SU-DHL-6 (cell line): ENCODE measurements around the gene ZFAND3.

Experiments used
- H2AFZ ChIP-seq: fragments of 200-600 bp; sonication (generic); 2 replicates; pipeline ENCODE4 v1.6.1; 2014; ENCODE audit warnings: low read depth, mild to moderate bottlenecking, moderate library complexity, mixed read lengths, antibody characterized with exemption, low read length; ENCODE audit not compliant: severe bottlenecking
- H3F3A ChIP-seq: fragments of 200-600 bp; shearing (Covaris generic); 2 replicates; pipeline ENCODE4 v1.6.0; 2016; ENCODE audit warnings: antibody characterized with exemption, mild to moderate bottlenecking; ENCODE audit not compliant: insufficient read depth
- H3K27ac ChIP-seq: fragments of 200-600 bp; sonication (generic); 2 replicates; pipeline ENCODE4 v1.5.1; 2016; ENCODE audit warnings: low read depth, mild to moderate bottlenecking, low read length, moderate library complexity, mixed read lengths
- H3K27me3 ChIP-seq: fragments of 200-600 bp; sonication (generic), shearing (Covaris generic); 2 replicates; pipeline ENCODE4 v1.6.0; 2014; ENCODE audit warnings: mild to moderate bottlenecking, low read length
- H3K36me3 ChIP-seq: fragments of 200-600 bp; sonication (generic); 2 replicates; pipeline ENCODE4 v1.6.1; 2014; ENCODE audit warnings: mild to moderate bottlenecking, low read length, mixed read lengths
- H3K4me2 ChIP-seq: fragments of 300-600, 200-600 bp; shearing (Covaris generic), sonication (generic); 2 replicates; pipeline ENCODE4 v1.6.0; 2014; ENCODE audit warnings: low read length, low read depth, mild to moderate bottlenecking; ENCODE audit not compliant: poor library complexity, severe bottlenecking
- H3K4me3 ChIP-seq: fragments of 200-600 bp; sonication (generic); 2 replicates; pipeline ENCODE4 v1.5.1; 2014; ENCODE audit warnings: antibody characterized with exemption, low read length, mild to moderate bottlenecking, mixed read lengths; ENCODE audit not compliant: insufficient read depth, poor library complexity, severe bottlenecking
- H3K79me2 ChIP-seq: fragments of 200-600 bp; sonication (generic); 2 replicates; pipeline ENCODE4 v1.6.1; 2014; ENCODE audit warnings: mild to moderate bottlenecking, low read length, moderate library complexity; ENCODE audit not compliant: insufficient read depth
- H3K9ac ChIP-seq: fragments of 200-600 bp; sonication (generic); 2 replicates; pipeline ENCODE4 v1.7.0; 2014; ENCODE audit warnings: mild to moderate bottlenecking, low read length
- H3K9me2 ChIP-seq: fragments of 200-600 bp; sonication (generic); replicated peaks from 2 replicates; pipeline ENCODE4 v1.6.1; 2014; ENCODE audit warnings: low read length; ENCODE audit not compliant: insufficient read depth
- H3K9me3 ChIP-seq: fragments of 200-600 bp; sonication (generic); 2 replicates; pipeline ENCODE4 v1.6.1; 2014; ENCODE audit warnings: low read length, mixed read lengths; ENCODE audit not compliant: insufficient read depth
- H4K20me1 ChIP-seq: fragments of 200-600 bp; sonication (generic); 2 replicates; pipeline ENCODE4 v1.6.1; 2014; ENCODE audit warnings: low read depth, mild to moderate bottlenecking, antibody characterized with exemption, low read length, moderate library complexity, mixed read lengths
- EZH2phosphoT487 ChIP-seq: fragments of 200-600 bp; sonication (generic), shearing (Covaris generic); conservative IDR thresholded peaks from 2 replicates; pipeline ENCODE4 v1.6.1; 2018; ENCODE audit warnings: mild to moderate bottlenecking, antibody characterized with exemption, low read length, moderate library complexity, mixed read lengths
- TF ChIP-seq, protein P1 (sequence below): fragments of 200-600 bp; sonication (generic); IDR thresholded peaks from one replicate; pipeline ENCODE4 v1.5.1; 2017; ENCODE audit warnings: antibody characterized with exemption, mild to moderate bottlenecking, low read length, moderate library complexity; ENCODE audit not compliant: insufficient read depth, poor library complexity, severe bottlenecking

The ZFAND3 gene

DNA sequence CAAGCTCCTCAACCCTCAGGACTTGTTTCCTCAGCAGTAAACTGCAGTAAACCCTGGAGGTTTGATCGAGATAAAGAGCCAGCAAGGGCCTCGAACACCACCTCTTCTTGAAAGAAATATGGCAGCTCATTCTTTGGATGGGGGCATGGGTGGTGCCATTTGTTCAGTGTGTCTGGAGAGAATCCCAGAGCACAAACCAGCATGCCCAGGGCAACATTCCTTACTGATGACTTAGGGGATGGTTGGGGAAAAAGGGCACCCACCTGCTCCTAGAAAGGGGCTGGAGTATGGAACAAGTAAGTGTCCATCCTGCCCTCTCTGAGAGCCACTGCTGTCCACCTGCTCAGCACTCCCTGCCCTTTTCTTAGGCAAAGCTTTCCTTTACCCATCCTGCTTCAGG is 31.3 kb upstream of the ZFAND3 start:
- Histone ChIP-seq H4K20me1 (no peaks in the 10 kb centered on the region), H3K4me3 (no peak overlapping the region), H3K79me2 (no peaks in the 10 kb centered on the region), H3K27ac (no peak overlapping the region), H3K9me3 (no peaks in the 10 kb centered on the region), H3K36me3 (no peaks in the 10 kb centered on the region), H3K27me3 (no peaks in the 10 kb centered on the region), H3K9ac (no peak overlapping the region), H3K9me2 (no peaks in the 10 kb centered on the region), H3F3A (no peaks in the 10 kb centered on the region), H3K4me2 (no peak overlapping the region), H2AFZ (no peak overlapping the region)
- no peak for TF ChIP-seq EZH2phosphoT487
- TF ChIP-seq, protein P1, sequence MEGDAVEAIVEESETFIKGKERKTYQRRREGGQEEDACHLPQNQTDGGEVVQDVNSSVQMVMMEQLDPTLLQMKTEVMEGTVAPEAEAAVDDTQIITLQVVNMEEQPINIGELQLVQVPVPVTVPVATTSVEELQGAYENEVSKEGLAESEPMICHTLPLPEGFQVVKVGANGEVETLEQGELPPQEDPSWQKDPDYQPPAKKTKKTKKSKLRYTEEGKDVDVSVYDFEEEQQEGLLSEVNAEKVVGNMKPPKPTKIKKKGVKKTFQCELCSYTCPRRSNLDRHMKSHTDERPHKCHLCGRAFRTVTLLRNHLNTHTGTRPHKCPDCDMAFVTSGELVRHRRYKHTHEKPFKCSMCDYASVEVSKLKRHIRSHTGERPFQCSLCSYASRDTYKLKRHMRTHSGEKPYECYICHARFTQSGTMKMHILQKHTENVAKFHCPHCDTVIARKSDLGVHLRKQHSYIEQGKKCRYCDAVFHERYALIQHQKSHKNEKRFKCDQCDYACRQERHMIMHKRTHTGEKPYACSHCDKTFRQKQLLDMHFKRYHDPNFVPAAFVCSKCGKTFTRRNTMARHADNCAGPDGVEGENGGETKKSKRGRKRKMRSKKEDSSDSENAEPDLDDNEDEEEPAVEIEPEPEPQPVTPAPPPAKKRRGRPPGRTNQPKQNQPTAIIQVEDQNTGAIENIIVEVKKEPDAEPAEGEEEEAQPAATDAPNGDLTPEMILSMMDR, result no peak

DNA sequence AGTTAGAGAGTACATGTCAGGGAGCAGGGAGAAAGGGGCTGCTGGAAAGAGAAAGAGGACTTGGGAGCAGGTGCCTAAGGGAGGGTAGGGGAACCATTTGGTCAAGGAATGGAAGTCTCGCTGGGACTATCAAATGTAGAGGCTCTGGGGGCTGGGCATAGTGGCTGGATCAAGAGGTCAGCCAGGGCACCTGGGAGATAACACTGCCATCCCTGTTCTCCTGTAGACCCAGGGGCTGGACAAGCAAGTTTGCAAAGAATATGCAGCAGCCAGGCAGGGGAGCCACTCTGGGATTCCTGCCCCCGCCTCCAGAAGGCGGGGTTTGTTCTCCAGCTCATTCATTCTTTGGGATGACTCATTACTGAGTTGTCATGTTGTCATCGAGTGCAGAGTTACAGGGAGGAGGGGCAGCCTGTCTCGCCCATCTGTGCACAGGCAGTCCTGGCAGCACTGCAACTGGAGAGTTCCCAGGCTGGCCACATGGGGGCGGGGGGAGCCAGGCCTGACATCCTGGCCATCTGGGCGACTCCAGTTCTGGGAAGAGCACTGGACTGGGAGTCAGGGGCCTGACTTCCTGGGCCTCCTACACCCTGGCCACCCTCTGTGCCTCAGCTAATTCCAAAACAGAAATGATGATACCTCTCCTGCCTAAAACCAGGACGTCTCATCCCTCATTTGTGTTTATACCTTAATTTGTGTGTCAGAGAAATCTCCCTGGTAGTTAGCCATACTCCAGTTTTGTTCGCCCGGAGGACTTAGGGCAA is 28.2 kb upstream of the ZFAND3 start:
- Histone ChIP-seq H4K20me1 (no peaks in the 10 kb centered on the region), H3K27ac (no peak overlapping the region), H3K4me2 (no peak overlapping the region), H3K9ac (no peak overlapping the region), H3K36me3 (no peaks in the 10 kb centered on the region), H2AFZ (no peak overlapping the region), H3K27me3 (no peaks in the 10 kb centered on the region), H3F3A (no peaks in the 10 kb centered on the region), H3K9me3 (no peaks in the 10 kb centered on the region), H3K9me2 (no peaks in the 10 kb centered on the region), H3K79me2 (no peaks in the 10 kb centered on the region), H3K4me3 (no peak overlapping the region)
- no peak for TF ChIP-seq EZH2phosphoT487
- TF ChIP-seq, protein P1, result peak; percentile 97

- Histone ChIP-seq H3K36me3 (no peaks in the 10 kb centered on the region), H3K27me3 (no peaks in the 10 kb centered on the region), H3K4me3 (no peak overlapping the region), H3K79me2 (no peaks in the 10 kb centered on the region), H3K9me3 (no peaks in the 10 kb centered on the region), H4K20me1 (no peaks in the 10 kb centered on the region), H3K27ac (no peak overlapping the region), H2AFZ (no peak overlapping the region), H3K9ac (no peak overlapping the region), H3K9me2 (no peaks in the 10 kb centered on the region), H3F3A (no peaks in the 10 kb centered on the region), H3K4me2 (no peak overlapping the region)
- no peak for TF ChIP-seq EZH2phosphoT487
- TF ChIP-seq, protein P1, result no peak
Measured at GRCh38 chr6:37792457-37793033, 27.0 kb upstream of the ZFAND3 start.
